HG02870 (cell line): ENCODE data around the gene NBR1.
"Not testable (repeated sequence)": the region's sequence is repeated elsewhere in the genome, so short reads cannot be mapped to it uniquely, and the experiment has no call there.

Source experiments
- ATAC-seq: cut with Tn5 transposase; IDR thresholded peaks from one replicate; pipeline ENCODE4 v1.9.1; 2021; ENCODE audit warnings: mild to moderate bottlenecking, moderate library complexity; ENCODE audit not compliant: unreplicated experiment

NBR1 gene

DNA sequence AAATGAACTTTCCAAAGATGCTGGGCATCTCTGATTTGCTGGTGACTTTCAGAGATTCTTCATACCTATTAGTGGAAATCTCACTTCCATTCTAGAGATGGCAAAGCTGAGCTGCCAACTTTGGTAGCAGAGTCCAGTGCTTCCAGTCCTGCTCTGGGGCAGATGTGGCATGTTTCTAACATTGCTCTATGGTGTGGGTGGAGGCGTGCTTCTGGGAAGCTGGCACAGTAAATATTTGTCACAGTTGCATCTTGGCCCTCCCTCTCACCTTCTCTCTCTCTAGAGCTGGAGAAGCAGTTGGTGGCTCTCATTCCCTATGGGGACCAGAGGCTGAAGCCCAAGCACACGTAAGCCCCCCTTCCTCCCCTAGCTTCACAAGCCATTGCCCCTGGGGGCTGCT is 42.5 kb downstream of the NBR1 start:
- ATAC-seq, result no peak

DNA sequence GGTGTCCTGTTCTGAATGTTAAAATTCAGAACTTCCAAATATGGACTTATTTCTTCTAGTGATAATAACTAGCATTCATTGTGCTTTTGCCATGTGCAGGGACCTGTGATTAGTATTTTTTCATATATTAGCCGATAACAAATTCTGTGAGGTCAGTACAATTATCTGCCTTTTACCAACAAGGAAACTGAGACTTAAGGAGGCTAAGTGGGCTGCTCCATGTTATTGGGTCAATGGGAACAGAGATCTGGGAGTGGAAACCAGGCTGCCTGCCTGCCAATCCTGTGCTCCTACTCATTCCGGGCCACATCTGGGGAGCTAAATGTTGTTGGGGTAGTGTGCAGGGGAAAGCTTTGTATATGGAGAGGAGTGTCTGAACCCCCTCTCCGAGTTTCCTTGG is 44.3 kb downstream of the NBR1 start:
- no peak for ATAC-seq

DNA sequence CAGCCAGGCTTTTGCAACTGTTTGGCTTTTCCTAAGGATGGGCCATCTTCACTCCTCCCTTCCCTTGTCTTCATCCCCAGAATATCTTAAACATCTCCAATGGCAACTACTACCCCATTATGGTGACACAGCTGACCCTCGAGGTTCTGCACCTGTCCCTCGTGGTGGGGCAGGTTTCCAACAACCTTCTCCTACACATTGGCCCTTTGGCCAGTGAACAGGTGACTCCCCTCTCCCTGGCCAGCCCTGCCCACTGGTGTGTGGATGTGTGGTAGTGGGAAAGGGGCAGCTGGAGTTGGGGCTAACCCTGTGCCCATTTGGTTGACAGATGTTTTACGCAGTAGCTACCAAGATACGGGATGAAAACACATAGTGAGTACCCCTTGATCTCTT is 45.4 kb downstream of the NBR1 start:
- ATAC-seq, result no peak

DNA sequence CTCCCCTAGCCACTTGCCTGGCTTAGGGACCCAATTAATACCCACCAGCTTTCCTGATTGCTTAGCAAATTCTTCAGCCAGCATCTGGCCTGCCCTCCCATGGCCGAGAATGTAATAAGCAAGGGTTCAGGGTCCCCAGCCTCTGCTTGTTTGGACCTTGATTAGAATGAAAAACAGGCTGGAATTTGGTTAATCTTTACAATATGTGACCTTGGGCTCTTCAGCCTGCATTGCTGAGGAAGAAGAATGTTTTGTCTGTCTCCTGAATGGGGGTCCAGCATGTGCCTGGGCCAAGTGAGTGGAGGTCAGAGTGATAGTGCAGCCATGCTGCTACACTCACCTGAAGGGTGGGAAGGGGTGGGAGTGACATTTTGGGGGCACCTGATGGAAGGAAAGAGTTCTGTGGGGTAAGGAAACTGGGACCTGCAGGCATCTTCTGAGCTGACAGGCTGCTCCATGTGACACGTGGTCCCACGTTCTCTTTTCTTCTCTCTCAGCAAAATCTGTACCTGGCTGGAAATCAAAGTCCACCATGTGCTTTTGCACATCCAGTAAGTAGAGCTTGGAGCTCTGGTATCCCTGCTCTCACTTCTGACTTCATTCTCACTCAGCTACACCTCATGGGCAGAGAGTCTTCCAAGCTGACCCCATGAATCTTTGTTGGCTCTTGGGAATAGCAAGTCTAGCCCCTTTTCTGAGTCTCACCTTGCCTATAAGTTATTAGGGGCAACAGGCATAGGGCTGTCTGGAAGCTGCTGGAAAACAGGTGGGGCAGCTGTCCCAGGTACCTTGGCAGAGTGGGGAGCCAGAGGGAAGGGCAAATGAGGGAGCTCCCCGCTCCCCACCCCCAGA is 46.0 kb downstream of the NBR1 start:
- no peak for ATAC-seq

DNA sequence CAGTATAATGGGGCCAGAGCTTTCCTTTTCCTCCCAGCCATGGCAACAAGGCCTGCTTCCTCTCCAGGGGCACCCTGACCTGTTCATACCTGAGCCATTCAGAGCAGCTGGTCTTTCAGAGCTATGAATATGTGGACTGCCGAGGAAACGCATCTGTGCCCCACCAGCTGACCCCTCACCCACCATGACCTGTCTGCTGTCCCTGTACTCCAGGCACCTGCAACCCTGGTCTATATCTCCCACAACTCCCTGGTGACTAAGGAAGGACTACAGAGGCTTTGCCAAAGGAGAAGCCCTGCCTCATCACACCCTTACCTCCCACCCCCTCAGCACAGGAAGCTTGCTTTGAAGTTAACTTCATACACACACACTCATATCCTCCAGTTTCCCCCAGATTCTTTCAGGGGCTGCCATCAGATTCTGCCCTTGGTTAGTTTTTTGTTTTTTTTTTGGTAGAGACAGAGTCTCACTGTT is 46.6 kb downstream of the NBR1 start:
- no peak for ATAC-seq

DNA sequence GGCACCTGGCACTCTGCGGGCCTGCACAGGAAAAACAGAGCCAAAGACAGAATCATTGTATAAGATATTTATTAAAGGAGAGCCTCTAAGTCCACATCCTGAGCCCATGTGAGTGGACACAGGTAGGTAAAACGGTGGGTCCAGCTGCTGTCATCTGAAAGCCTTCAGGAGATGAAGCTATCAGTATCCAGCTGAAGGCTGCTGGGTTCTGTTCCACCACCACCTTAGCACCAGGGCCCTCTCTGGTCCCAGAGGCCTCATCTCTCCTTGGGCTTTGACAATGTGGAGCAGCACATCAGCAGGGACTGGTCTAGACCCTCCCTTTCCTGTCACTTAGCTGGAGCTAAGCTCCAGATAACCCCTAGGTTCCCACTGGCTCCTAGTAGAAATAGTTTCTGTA is 48.0 kb downstream of the NBR1 start:
- ATAC-seq, result no peak

DNA sequence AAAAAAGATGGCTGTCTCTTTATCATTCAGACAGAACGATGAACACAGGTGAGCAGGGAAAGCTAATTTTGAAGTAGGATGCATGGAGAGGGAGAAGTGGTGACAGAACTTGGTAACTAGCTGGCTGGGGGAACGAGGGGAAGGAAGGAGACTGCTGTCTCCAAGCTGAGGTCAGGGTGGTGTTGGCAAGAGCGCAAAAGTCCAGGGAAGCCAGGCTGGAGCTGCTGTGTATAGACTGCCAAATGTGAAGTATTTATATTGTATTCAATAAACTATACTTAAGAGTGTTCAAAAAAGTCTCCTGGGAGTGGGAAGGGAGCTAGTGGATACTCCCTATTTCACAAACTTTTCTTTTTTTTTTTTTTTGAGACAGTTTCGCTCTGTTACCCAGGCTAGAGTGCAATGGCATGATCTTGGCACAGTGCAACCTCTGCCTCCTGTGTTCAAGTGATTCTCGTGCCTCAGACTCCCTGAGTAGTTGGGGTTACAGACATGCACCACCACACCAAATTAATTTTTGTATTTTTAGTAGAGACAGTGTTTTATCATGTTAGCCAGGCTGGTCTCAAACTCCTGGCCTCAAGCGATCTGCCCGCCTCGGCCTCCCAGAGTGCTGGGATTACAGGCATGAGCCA is 48.8 kb downstream of the NBR1 start:
- ATAC-seq, result no peak

DNA sequence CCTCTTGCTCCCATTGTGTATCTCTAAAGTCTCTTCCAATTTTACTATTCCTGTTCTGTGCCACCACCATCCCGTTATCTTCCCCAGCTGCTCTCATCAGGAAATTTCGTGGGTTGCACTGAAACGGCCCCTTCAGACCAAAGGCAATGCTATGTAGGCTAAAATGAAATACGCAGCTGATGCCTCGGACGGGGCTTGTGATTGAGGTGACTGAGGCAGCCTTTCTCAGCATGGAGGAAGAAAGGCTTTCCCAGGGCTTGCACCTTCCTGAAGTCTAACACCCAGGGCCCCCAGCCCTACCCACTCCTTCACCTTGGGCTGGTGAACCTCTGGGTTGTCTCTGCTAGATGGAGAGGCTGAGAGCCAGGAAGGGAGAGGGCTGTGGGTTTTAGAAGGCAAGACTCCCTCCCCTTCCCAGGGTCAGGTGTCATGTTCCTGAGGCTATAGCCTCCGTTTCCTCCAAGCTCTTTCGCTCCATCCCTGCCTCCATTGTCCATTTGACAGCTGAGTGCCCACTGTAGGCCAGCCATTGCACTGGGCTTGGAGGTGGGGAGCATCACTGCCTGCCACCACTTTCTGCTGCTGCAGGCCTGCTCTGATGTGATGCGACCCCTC is 49.6 kb downstream of the NBR1 start:
- ATAC-seq, result no peak

DNA sequence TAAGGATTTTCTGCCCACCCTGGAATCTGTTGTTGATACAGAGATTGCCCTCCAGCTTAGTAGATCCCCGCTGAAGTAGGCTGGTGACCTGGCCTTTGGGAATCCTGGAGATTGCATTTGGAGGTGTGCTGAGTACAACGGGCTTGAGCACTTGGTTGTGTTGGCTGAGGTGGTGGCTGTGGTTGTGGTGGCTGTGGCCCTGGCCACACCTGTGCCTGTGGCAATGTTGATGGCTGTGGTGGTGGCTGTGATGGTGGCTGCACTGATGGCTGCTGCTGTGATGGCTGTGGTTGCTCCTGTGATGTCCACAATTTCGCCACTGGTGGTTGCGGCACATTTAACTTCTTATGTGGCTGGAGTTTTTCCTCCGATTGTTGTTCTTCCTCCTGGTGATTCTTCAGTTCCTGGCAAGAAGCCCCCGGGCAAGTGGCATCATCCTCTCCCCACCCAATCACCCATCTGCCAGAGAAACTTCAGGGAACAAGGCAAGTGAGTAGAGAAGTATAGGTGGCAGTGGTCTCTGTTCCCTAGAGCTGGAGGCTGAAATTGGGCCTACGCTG is 53.2 kb downstream of the NBR1 start:
- no peak for ATAC-seq

DNA sequence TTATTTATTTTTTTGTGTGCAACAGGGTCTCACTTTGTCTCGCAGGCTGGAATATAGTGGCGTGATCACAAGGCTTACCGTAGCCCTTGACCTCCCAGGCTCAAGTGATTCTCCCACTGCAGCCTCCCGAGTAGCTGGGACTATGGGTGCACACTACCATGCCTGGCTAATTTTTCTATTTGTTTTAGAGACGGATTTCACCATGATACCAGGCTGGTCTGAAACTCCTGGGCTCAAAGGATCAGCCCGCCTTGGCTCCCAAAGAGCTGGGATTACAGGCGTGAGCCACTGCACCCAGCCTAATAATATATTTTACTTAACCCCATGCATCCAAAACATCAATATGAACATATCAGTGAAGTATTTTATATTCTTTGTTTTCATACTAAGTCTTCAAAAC is 55.4 kb downstream of the NBR1 start:
- ATAC-seq, result no peak

DNA sequence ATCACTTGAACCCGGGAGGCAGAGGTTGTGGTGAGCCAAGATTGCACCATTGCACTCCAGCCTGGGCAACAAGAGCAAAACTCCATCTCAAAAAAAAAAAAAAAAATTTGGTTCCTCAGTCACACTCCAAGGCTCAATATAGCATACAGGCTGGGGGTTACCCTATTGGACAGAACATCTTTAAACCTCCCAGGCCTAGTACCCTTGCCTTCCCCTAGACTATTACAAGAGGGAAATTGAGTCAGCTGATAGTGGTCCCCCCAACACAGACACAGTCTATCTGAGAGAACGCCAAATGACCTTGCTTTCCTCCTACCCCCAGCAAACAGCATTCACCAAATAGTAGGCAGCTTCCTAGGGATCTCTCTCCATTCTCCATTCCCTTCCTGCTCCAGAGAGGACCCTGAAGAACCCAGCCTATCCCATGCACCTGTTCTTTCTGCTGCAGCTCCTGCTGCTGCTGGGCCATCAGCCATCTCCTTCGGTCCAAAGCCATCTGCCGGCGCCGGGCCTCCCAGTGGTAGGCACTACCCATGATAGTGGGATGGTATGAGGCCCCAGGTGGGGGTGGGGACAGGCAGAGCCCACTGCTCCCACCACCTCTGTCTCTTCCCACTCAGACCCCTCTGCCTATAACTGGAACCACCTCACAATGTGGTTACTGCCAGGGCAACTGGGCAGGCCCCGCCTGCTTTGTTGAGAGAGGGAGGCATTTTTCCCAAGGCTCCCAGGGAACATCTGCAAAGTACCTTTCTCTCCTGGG is 57.2 kb downstream of the NBR1 start, which contains the start of gene CCDC200:
Gene CCDC200 (minus strand): TSS at position 604 of the 763 bp plus-strand sequence. CDS start 69 bp downstream, at position 535.
- ATAC-seq, result not testable (repeated sequence)

DNA sequence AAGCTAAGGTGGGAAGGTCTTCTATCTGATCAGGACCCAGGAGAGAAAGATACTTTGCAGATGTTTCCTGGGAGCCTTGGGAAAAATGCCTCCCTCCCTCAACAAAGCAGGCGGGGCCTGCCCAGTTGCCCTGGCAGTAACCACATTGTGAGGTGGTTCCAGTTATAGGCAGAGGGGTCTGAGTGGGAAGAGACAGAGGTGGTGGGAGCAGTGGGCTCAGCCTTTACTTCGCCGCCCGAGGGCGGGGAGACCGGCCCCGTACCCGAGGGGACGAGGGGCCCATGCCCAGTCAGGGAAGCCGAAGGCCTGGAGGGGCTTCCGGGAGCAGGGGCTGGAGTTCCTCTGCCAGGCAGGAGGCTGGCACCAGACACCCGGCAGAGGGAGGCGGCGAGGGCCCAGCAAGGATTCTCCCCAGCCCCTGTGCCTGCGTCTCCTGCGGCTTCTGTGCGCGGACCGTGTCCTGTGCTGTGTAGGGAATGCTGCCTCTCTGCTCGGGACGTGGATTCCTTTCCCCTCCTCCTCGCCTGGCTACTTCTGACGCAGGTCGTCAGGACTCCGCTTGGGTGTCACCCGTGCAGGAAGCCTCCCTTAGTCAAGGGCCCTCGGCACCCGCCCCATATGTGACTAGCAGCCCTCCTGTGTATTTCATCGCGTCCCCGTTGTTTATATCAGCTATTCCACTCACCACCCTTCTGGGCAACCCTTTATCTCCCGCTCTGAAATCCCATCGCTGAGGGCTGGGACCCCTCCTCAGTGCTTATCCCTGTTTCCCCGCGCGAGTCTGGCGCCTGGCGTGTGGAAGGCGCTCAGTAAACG is 60.4 kb downstream of the NBR1 start:
- ATAC-seq, result not testable (repeated sequence)

DNA sequence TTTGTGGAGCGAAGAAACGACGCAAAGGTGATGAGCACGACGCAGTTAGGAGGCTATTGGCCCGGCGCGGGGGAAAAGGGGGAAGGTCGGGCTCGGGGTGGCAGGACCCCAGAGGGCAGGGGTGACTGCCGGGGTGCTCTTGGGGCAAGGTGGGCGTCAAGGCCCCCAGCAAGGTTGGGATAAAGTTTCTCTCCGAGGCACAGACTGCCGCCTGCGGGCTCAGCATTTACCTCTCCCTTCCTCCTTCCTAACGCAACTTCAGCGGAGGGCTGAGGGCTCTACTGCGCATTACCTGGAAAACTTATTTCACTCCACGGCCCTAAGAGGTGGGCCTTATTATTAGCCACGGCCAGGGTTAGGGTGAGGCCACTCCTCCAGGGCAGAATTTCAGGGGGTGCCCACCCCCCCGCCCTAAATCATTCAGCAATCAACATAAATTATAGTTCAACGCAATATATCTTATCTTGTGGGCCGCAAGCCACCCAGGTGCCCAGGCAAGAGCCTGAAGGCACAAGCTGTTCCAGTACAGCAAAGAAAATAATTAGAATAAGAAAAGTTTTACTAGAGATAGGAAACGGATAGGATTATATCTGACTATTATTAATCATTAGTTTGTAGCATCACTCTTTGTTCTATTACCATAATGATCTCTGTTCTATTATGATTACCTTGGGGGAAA is 61.1 kb downstream of the NBR1 start:
- ATAC-seq, result not testable (repeated sequence)

DNA sequence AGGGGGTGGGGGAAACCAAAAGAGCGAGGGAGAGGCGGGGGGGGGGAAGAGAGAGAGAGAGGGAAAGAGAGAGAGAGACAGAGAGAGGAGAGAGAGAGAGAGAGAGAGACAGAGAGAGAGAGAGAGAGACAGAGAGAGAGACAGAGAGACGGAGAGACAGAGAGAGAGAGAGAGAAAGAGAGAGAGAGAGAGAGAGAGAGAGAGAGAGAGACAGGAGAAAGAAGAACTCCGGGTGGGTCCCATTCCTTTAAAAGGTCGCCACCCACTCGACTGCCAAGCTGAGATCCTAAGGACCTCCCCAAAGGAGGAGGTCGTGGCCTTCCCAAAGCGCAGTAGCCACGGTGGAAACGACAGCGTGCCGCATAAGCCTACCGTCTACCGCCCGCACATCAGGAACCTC is 62.2 kb downstream of the NBR1 start:
- not testable (repeated sequence) for ATAC-seq

DNA sequence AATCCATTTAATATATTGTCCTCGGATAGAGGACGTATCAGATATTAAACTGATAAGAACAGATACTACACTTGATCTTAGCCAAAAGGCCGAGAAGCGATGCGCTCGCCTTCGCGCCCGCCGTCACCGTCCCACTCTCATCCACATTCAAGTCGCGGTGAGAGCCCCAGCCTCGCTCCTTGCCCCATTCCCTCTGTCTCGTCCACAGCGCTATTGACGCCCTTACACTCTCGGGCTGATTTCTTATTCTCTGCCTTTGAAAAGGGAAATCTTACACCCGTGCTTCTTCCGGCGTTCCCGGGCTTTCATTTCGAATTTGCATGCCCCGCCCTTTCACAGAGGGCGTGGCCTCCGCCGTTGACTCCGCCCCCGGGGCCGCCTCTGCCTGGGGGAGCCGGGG is 62.9 kb downstream of the NBR1 start, which contains the start of gene RNU2-1:
Gene RNU2-1 (minus strand): TSS at position 101 of the 400 bp plus-strand sequence.
- ATAC-seq, result not testable (repeated sequence)

DNA sequence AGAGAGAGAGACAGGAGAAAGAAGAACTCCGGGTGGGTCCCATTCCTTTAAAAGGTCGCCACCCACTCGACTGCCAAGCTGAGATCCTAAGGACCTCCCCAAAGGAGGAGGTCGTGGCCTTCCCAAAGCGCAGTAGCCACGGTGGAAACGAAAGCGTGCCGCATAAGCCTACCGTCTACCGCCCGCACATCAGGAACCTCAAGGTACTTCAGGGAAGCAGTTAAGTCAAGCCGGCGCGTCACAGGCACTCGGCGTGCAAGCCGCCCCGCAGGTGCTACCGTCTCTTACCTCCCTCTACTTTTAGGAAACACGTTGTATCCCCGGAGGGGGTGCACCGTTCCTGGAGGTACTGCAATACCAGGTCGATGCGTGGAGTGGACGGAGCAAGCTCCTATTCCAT is 68.6 kb downstream of the NBR1 start:
- ATAC-seq, result not testable (repeated sequence)

DNA sequence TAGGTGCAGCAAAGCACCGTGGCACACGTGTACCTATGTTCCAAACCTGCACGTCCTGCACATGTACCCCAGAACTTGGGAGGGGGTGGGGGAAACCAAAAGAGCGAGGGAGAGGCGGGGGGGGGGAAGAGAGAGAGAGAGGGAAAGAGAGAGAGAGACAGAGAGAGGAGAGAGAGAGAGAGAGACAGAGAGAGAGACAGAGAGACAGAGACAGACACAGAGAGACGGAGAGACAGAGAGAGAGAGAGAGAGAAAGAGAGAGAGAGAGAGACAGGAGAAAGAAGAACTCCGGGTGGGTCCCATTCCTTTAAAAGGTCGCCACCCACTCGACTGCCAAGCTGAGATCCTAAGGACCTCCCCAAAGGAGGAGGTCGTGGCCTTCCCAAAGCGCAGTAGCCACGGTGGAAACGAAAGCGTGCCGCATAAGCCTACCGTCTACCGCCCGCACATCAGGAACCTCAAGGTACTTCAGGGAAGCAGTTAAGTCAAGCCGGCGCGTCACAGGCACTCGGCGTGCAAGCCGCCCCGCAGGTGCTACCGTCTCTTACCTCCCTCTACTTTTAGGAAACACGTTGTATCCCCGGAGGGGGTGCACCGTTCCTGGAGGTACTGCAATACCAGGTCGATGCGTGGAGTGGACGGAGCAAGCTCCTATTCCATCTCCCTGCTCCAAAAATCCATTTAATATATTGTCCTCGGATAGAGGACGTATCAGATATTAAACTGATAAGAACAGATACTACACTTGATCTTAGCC is 69.8 kb downstream of the NBR1 start:
- ATAC-seq, result not testable (repeated sequence)

DNA sequence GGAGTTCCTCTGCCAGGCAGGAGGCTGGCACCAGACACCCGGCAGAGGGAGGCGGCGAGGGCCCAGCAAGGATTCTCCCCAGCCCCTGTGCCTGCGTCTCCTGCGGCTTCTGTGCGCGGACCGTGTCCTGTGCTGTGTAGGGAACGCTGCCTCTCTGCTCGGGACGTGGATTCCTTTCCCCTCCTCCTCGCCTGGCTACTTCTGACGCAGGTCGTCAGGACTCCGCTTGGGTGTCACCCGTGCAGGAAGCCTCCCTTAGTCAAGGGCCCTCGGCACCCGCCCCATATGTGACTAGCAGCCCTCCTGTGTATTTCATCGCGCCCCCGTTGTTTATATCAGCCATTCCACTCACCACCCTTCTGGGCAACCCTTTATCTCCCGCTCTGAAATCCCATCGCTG is 75.4 kb downstream of the NBR1 start:
- ATAC-seq, result not testable (repeated sequence)
